SK-N-MC (cell line): ENCODE measurements around the gene SPRR2F.
"Not testable (repeated sequence)": the region's sequence is repeated elsewhere in the genome, so short reads cannot be mapped to it uniquely, and the experiment has no call there.

ENCODE experiments used
- DNase-seq: peaks from one replicate; pipeline ENCODE4 v3.0.0-alpha.2; 2011; ENCODE audit warnings: low read depth, low spot score
- H3K27ac ChIP-seq: fragments of 200-600 bp; sonication (generic); 2 replicates; pipeline ENCODE4 v1.5.1; 2016; ENCODE audit warnings: mixed run types
- H3K36me3 ChIP-seq: fragments of 200-600 bp; sonication (generic); 2 replicates; pipeline ENCODE4 v1.6.1; 2017; ENCODE audit warnings: antibody characterized with exemption, low read length, mixed read lengths; ENCODE audit not compliant: insufficient read depth
- H3K4me3 ChIP-seq: fragments of 200-600 bp; sonication (generic); 2 replicates; pipeline ENCODE4 v1.5.1; 2016
- H3K9ac ChIP-seq: fragments of 200-600 bp; sonication (generic); 2 replicates; pipeline ENCODE4 v1.8.0; 2017; ENCODE audit warnings: mixed run types, mixed read lengths; ENCODE audit not compliant: insufficient read length
- H3K9me3 ChIP-seq: fragments of 200-600 bp; sonication (generic); 2 replicates; pipeline ENCODE4 v1.6.1; 2017; ENCODE audit warnings: low read depth, mild to moderate bottlenecking, antibody characterized with exemption, low read length, moderate library complexity, mixed read lengths
- EZH2 ChIP-seq: fragments of 200-600 bp; sonication (generic); IDR thresholded peaks from one replicate; pipeline ENCODE4 v1.6.1; 2017; ENCODE audit warnings: antibody characterized with exemption
- FOXP2 ChIP-seq: optimal IDR thresholded peaks from 2 replicates; pipeline ENCODE3; 2011; ENCODE audit warnings: mild to moderate bottlenecking, moderate library complexity; ENCODE audit not compliant: insufficient read depth; ENCODE audit errors: extremely low read length, control extremely low read depth
- POLR2AphosphoS5 ChIP-seq: IDR thresholded peaks from 2 replicates; pipeline ENCODE4 v1.6.1; 2012; ENCODE audit warnings: mild to moderate bottlenecking, low read depth, low read length, borderline replicate concordance

The SPRR2F gene

GRCh38 chr1:153113416-153113815 lies at the start of gene SPRR2F:
Gene SPRR2F (minus strand): TSS chr1:153113516. CDS start chr1:153112733, 783 bp downstream.
- DNase-seq = no peak
- no peak for TF ChIP-seq FOXP2
- no peak for TF ChIP-seq POLR2AphosphoS5
- TF ChIP-seq EZH2 = no peak
- H3K9ac ChIP-seq = no peak within 1 kb of the TSS
- H3K9me3 ChIP-seq = no peaks in the 10 kb centered on the region
- H3K36me3 ChIP-seq = no peaks in the 10 kb centered on the region
- H3K4me3 ChIP-seq = no peak within 1 kb of the TSS
- H3K27ac ChIP-seq = no peak within 1 kb of the TSS

GRCh38 chr1:153155541-153155940 lies 42.2 kb upstream of the SPRR2F start:
- no peak for TF ChIP-seq POLR2AphosphoS5
- TF ChIP-seq EZH2 = no peak
- TF ChIP-seq FOXP2 = no peak
- Histone ChIP-seq H3K27ac (no peak overlapping the region), H3K9me3 (no peaks in the 10 kb centered on the region), H3K36me3 (no peaks in the 10 kb centered on the region), H3K4me3 (no peak overlapping the region), H3K9ac (no peak overlapping the region)
- DNase-seq = no peak

GRCh38 chr1:153152481-153152880 lies 39.2 kb upstream of the SPRR2F start:
- no peak overlapping the region for H3K9ac ChIP-seq

GRCh38 chr1:153150846-153151245 lies 37.5 kb upstream of the SPRR2F start, which contains the start of gene SPRR2G:
Gene SPRR2G (minus strand): TSS chr1:153150890. CDS start chr1:153150110, 780 bp downstream.
- TF ChIP-seq POLR2AphosphoS5 = no peak
- no peak for TF ChIP-seq FOXP2
- no peak for TF ChIP-seq EZH2
- Histone ChIP-seq H3K27ac (no peak within 1 kb of the TSS), H3K36me3 (no peaks in the 10 kb centered on the region)

More at GRCh38 chr1:153152481-153152880, 39.2 kb upstream of the SPRR2F start:
- no peak for DNase-seq
- Histone ChIP-seq H3K9me3 (no peaks in the 10 kb centered on the region), H3K36me3 (no peaks in the 10 kb centered on the region), H3K27ac (no peak overlapping the region), H3K4me3 (no peak overlapping the region)
- TF ChIP-seq EZH2 (no peak), FOXP2 (no peak), POLR2AphosphoS5 (no peak)

GRCh38 chr1:153141377-153141776 lies 28.1 kb upstream of the SPRR2F start:
- H3K9ac ChIP-seq = no peak overlapping the region
- TF ChIP-seq POLR2AphosphoS5 (no peak), EZH2 (no peak), FOXP2 (no peak)
- no peaks in the 10 kb centered on the region for H3K36me3 ChIP-seq

More at GRCh38 chr1:153150846-153151245, 37.5 kb upstream of the SPRR2F start, which contains the start of gene SPRR2G:
- Histone ChIP-seq H3K4me3 (no peak within 1 kb of the TSS), H3K9me3 (no peaks in the 10 kb centered on the region), H3K9ac (no peak within 1 kb of the TSS)
- no peak for DNase-seq

GRCh38 chr1:153140484-153140883 lies 27.2 kb upstream of the SPRR2F start:
- Histone ChIP-seq H3K36me3 (no peaks in the 10 kb centered on the region), H3K9ac (no peak overlapping the region), H3K27ac (no peak overlapping the region), H3K4me3 (no peak overlapping the region), H3K9me3 (no peaks in the 10 kb centered on the region)
- no peak for DNase-seq
- TF ChIP-seq FOXP2 (no peak), EZH2 (no peak), POLR2AphosphoS5 (no peak)

More at GRCh38 chr1:153141377-153141776, 28.1 kb upstream of the SPRR2F start:
- no peak for DNase-seq
- Histone ChIP-seq H3K9me3 (no peaks in the 10 kb centered on the region), H3K27ac (no peak overlapping the region), H3K4me3 (no peak overlapping the region)

GRCh38 chr1:153133743-153134142 lies 20.4 kb upstream of the SPRR2F start:
- TF ChIP-seq EZH2 = no peak
- TF ChIP-seq POLR2AphosphoS5 = no peak
- TF ChIP-seq FOXP2 = no peak
- Histone ChIP-seq H3K4me3 (no peak overlapping the region), H3K27ac (no peak overlapping the region), H3K9me3 (no peaks in the 10 kb centered on the region), H3K9ac (no peak overlapping the region), H3K36me3 (no peaks in the 10 kb centered on the region)
- DNase-seq = no peak

- Histone ChIP-seq H3K27ac (no peak overlapping the region), H3K4me3 (no peak overlapping the region), H3K9me3 (no peaks in the 10 kb centered on the region), H3K9ac (no peak overlapping the region), H3K36me3 (no peaks in the 10 kb centered on the region)
- TF ChIP-seq EZH2 = no peak
- TF ChIP-seq FOXP2 = no peak
- TF ChIP-seq POLR2AphosphoS5 = no peak
- no peak for DNase-seq
These were observed 20.0 kb upstream of the SPRR2F start for GRCh38 chr1:153133267-153133666.

GRCh38 chr1:153128688-153129087 lies 15.4 kb upstream of the SPRR2F start:
- not testable (repeated sequence) for H3K36me3 ChIP-seq, H3K27ac ChIP-seq, H3K9me3 ChIP-seq, H3K9ac ChIP-seq, DNase-seq, H3K4me3 ChIP-seq
